PC-9 (cell line): ENCODE measurements around the gene RIMKLB. TPM values are rescaled to one million over a fixed set of nuclear protein-coding genes. Genes with fewer than 3 reads are reported as not detected.
"Not testable (repeated sequence)": the region's sequence is repeated elsewhere in the genome, so short reads cannot be mapped to it uniquely, and the experiment has no call there.

ENCODE experiments used
- BruUV-seq: library from RNA; stranded (reverse); fragments of 400-500 nt; replicated peaks from 2 replicates; lab custom pipeline; 2021; lab: Mats Ljungman, UMichigan
- CTCF ChIA-PET: fragments of 300-600 bp; sonication (Branson Sonifier 250); formaldehyde crosslinking; loops from one replicate; lab custom pipeline; 2022; ENCODE audit warnings: antibody characterized with exemption; lab: Charles Lee
- POLR2A ChIA-PET: fragments of 300-600 bp; sonication (Branson Sonifier 250); formaldehyde crosslinking; loops from one replicate; lab custom pipeline; 2022; ENCODE audit warnings: antibody characterized with exemption; ENCODE audit not compliant: unreplicated experiment; lab: Charles Lee
- DNase-seq, 2 experiments: peaks; one replicate each; pipeline versions ENCODE4 v3.0.0 to v3.0.0-alpha.2; 2015 to 2022; ENCODE audit warnings: mixed read lengths in 1 of 2
- H2AFZ ChIP-seq: fragments of 200-600 bp; sonication (generic); 2 replicates; pipeline ENCODE4 v1.8.1; 2017; ENCODE audit warnings: antibody characterized with exemption
- H3F3A ChIP-seq: fragments of 200-600 bp; sonication (generic); 2 replicates; pipeline ENCODE4 v1.8.1; 2017; ENCODE audit warnings: antibody characterized with exemption, mild to moderate bottlenecking, low read depth; ENCODE audit not compliant: insufficient read depth
- H3K27ac ChIP-seq: fragments of 200-600 bp; sonication (generic); 2 replicates; pipeline ENCODE4 v1.6.1; 2016; ENCODE audit warnings: mixed run types
- H3K27me3 ChIP-seq: fragments of 200-600 bp; sonication (generic); 2 replicates; pipeline ENCODE4 v1.6.1; 2016; ENCODE audit warnings: low read depth, mixed run types; ENCODE audit not compliant: insufficient read depth
- H3K36me3 ChIP-seq: fragments of 200-600 bp; sonication (generic); 2 replicates; pipeline ENCODE4 v1.6.1; 2016; ENCODE audit warnings: low read depth, mixed run types
- H3K4me1 ChIP-seq: fragments of 200-600 bp; sonication (generic); replicated peaks from 2 replicates; pipeline ENCODE4 v1.6.1; 2016; ENCODE audit warnings: mixed run types; ENCODE audit not compliant: insufficient read depth
- H3K4me2 ChIP-seq: fragments of 200-600 bp; sonication (generic); 2 replicates; pipeline ENCODE4 v1.6.1; 2017; ENCODE audit warnings: mixed run types
- H3K4me3 ChIP-seq: fragments of 200-600 bp; sonication (generic); 2 replicates; pipeline ENCODE4 v1.6.1; 2016; ENCODE audit warnings: mixed run types
- H3K79me2 ChIP-seq: fragments of 200-600 bp; sonication (generic); 2 replicates; pipeline ENCODE4 v1.6.1; 2017; ENCODE audit warnings: low read depth, mixed run types
- H3K9me2 ChIP-seq: fragments of 200-600 bp; sonication (generic); 2 replicates; pipeline ENCODE4 v1.8.1; 2017; ENCODE audit warnings: mild to moderate bottlenecking; ENCODE audit not compliant: insufficient read depth
- H3K9me3 ChIP-seq: fragments of 200-600 bp; sonication (generic); 2 replicates; pipeline ENCODE4 v1.8.1; 2016; ENCODE audit warnings: low read depth; ENCODE audit not compliant: insufficient read depth
- H4K20me1 ChIP-seq: fragments of 200-600 bp; sonication (generic); 2 replicates; pipeline ENCODE4 v1.8.1; 2017; ENCODE audit not compliant: insufficient read depth
- CTCF ChIP-seq: fragments of 200-600 bp; sonication (generic); conservative IDR thresholded peaks from 2 replicates; pipeline ENCODE4 v1.6.1; 2017; ENCODE audit warnings: mixed run types, antibody characterized with exemption, mild to moderate bottlenecking, moderate library complexity
- EZH2 ChIP-seq: fragments of 200-600 bp; sonication (generic); IDR thresholded peaks from 2 replicates; pipeline ENCODE4 v1.8.0; 2017; ENCODE audit warnings: antibody characterized with exemption, low read depth
- intact Hi-C: fragments of 100-400 bp; cut with micrococcal nuclease; formaldehyde crosslinking; loops from one replicate; pipeline ENCODE4 v1.10.0; 2022; ENCODE audit not compliant: unreplicated experiment
- total RNA-seq: library from RNA; stranded (reverse); gene quantifications from 2 replicates; pipeline ENCODE4 v1.2.3, GENCODE V29; 2021

RIMKLB gene
- total RNA-seq, 1 experiment from 2014 or later, result 64.8 TPM

- Histone ChIP-seq H2AFZ (peak overlapping the region; percentile 44; the same call in 1 of the 2 replicates), H3K36me3 (no peaks in the 10 kb centered on the region), H3K9me3 (no peaks in the 10 kb centered on the region), H3F3A (no peaks in the 10 kb centered on the region; the same call in 1 of the 2 replicates), H3K27ac (no peak overlapping the region), H3K27me3 (no peaks in the 10 kb centered on the region), H3K79me2 (no peaks in the 10 kb centered on the region), H3K4me2 (no peak overlapping the region), H3K9me2 (no peaks in the 10 kb centered on the region), H3K4me3 (no peak overlapping the region), H4K20me1 (no peaks in the 10 kb centered on the region), H3K4me1 (peaks cover 18% of the 10 kb centered on the region)
- DNase-seq, result peak in 1 of 2 experiments; percentile 60
- ChIA-PET CTCF (interaction anchor here (0.6 to 1.5 kb wide), 3 partner anchors 9 to 135 kb away, joined by 3 to 6 read pairs (median 4); no protein-coding TSS in a partner anchor), POLR2A (interaction anchor here (0.6 kb wide), 1 partner anchor 96 kb away, joined by 3 read pairs; no protein-coding TSS in a partner anchor)
- TF ChIP-seq CTCF (no peak), EZH2 (no peak)
- BruUV-seq, result no TSS peak
- intact Hi-C loops, result no loop called here
Measured at GRCh38 chr12:8819666-8819980, 121.8 kb downstream of the RIMKLB start.

GRCh38 chr12:8820676-8821407 lies 123.1 kb downstream of the RIMKLB start:
- POLR2A ChIA-PET, H3K4me2 ChIP-seq: not testable (repeated sequence)
- intact Hi-C loops, result loop anchor here (5.0 to 10.0 kb wide), 2 partner anchors 94 to 126 kb away; partner anchors contain the start of genes M6PR and PHC1

GRCh38 chr12:8821591-8821990 lies 123.8 kb downstream of the RIMKLB start:
- no peaks in the 10 kb centered on the region for H3K36me3 ChIP-seq
- TF ChIP-seq CTCF (no peak), EZH2 (no peak)
- no peaks in the 10 kb centered on the region for H3K79me2 ChIP-seq
- H3K4me2 ChIP-seq, result no peak overlapping the region
- H3K4me1 ChIP-seq, result peaks cover 18% of the 10 kb centered on the region
- ChIA-PET POLR2A (interaction anchor here (0.6 kb wide), 1 partner anchor 1382 kb away, joined by 3 read pairs; no protein-coding TSS in a partner anchor), CTCF (interaction anchor here (0.7 to 1.2 kb wide), 2 partner anchors 91 to 140 kb away, joined by 5 read pairs; no protein-coding TSS in a partner anchor)
- BruUV-seq, result no TSS peak
- no peaks in the 10 kb centered on the region for H3K27me3 ChIP-seq
- no peak overlapping the region for H3K4me3 ChIP-seq
- H3K9me2 ChIP-seq, result no peaks in the 10 kb centered on the region
- no peak overlapping the region for H2AFZ ChIP-seq
- no peaks in the 10 kb centered on the region for H4K20me1 ChIP-seq
- DNase-seq, result no peak
- H3K9me3 ChIP-seq, result no peaks in the 10 kb centered on the region
- intact Hi-C loops, result loop anchor here (5.0 to 10.0 kb wide), 2 partner anchors 93 to 126 kb away; partner anchors contain the start of genes M6PR and PHC1
- no peaks in the 10 kb centered on the region; the same call in 1 of the 2 replicates for H3F3A ChIP-seq
- no peak overlapping the region for H3K27ac ChIP-seq

More at GRCh38 chr12:8820676-8821407, 123.1 kb downstream of the RIMKLB start:
- peaks cover 18% of the 10 kb centered on the region for H3K4me1 ChIP-seq
- not testable (repeated sequence) for H3K4me3 ChIP-seq, H2AFZ ChIP-seq, H4K20me1 ChIP-seq, H3K79me2 ChIP-seq, BruUV-seq, H3K27ac ChIP-seq, H3K27me3 ChIP-seq, H3K36me3 ChIP-seq, H3K9me2 ChIP-seq, H3K9me3 ChIP-seq, H3F3A ChIP-seq
- DNase-seq, result peak in 1 of 2 experiments; percentile 30
- CTCF ChIA-PET, result interaction anchor here (0.7 kb wide), 2 partner anchors 91 to 227 kb away, joined by 5 read pairs; no protein-coding TSS in a partner anchor
